ENCODE data around the gene CERS4.
"Not testable (repeated sequence)": the region's sequence is repeated elsewhere in the genome, so short reads cannot be mapped to it uniquely, and the experiment has no call there.

CERS4 gene

GRCh38 chr19:8210421-8211101 lies 1.4 kb downstream of the CERS4 start:
- DNase-seq = no peak

GRCh38 chr19:8212212-8212611 lies 3.0 kb downstream of the CERS4 start:
- no peak for DNase-seq

- DNase-seq = no peak
Observed at GRCh38 chr19:8212916-8213315, 3.7 kb downstream of the CERS4 start.

GRCh38 chr19:8213827-8214672 lies 4.9 kb downstream of the CERS4 start:
- DNase-seq = no peak

- DNase-seq = no peak
Observed at GRCh38 chr19:8214802-8215201, 5.6 kb downstream of the CERS4 start.

- no peak for DNase-seq
Observed at GRCh38 chr19:8215783-8216182, 6.6 kb downstream of the CERS4 start.

GRCh38 chr19:8216357-8216756 lies 7.2 kb downstream of the CERS4 start:
- DNase-seq = no peak

GRCh38 chr19:8218127-8218526 lies 9.0 kb downstream of the CERS4 start:
- DNase-seq = not testable (repeated sequence)

GRCh38 chr19:8220481-8220880 lies 11.3 kb downstream of the CERS4 start:
- DNase-seq = no peak

GRCh38 chr19:8221161-8221560 lies 12.0 kb downstream of the CERS4 start:
- no peak for DNase-seq

- not testable (repeated sequence) for DNase-seq
Observed at GRCh38 chr19:8223442-8223841, 14.3 kb downstream of the CERS4 start.

GRCh38 chr19:8224394-8225145 lies 15.4 kb downstream of the CERS4 start:
- DNase-seq = no peak

GRCh38 chr19:8231073-8231604 lies 22.0 kb downstream of the CERS4 start:
- no peak for DNase-seq

GRCh38 chr19:8233370-8233769 lies 24.2 kb downstream of the CERS4 start:
- DNase-seq = no peak

GRCh38 chr19:8237026-8237425 lies 27.9 kb downstream of the CERS4 start:
- DNase-seq = no peak

GRCh38 chr19:8238251-8238650 lies 29.1 kb downstream of the CERS4 start:
- DNase-seq = no peak

- no peak for DNase-seq
Observed at GRCh38 chr19:8239528-8240273, 30.5 kb downstream of the CERS4 start.

GRCh38 chr19:8240274-8241229 lies 31.4 kb downstream of the CERS4 start:
- DNase-seq = no peak

GRCh38 chr19:8241646-8242045 lies 32.5 kb downstream of the CERS4 start:
- DNase-seq = no peak

- DNase-seq = no peak
Observed at GRCh38 chr19:8242211-8242821, 33.1 kb downstream of the CERS4 start.

- DNase-seq = no peak
Observed at GRCh38 chr19:8243146-8243545, 34.0 kb downstream of the CERS4 start.
